ENCODE data around the gene EGFLAM.

DNA sequence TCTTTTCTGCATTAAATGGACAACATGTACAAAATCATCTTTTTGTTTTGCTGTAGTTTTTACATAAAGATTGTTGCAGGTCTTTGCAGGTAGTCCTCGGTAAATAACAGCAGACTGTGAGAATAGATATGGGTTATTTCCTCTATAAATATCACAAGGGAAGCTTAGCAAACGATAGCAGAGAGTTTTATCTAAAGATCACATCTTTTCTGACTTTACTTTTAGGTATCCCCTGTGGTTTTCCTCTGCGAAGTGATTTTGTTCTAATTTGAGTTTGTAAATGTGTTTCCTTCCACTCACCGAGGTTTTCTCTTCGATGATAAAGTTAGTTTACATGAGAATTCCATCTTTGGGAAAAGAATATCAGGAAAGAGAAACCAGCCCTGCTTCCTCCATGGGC lies 109.6 kb downstream of the EGFLAM start:
- TF ChIP-seq, protein P1, sequence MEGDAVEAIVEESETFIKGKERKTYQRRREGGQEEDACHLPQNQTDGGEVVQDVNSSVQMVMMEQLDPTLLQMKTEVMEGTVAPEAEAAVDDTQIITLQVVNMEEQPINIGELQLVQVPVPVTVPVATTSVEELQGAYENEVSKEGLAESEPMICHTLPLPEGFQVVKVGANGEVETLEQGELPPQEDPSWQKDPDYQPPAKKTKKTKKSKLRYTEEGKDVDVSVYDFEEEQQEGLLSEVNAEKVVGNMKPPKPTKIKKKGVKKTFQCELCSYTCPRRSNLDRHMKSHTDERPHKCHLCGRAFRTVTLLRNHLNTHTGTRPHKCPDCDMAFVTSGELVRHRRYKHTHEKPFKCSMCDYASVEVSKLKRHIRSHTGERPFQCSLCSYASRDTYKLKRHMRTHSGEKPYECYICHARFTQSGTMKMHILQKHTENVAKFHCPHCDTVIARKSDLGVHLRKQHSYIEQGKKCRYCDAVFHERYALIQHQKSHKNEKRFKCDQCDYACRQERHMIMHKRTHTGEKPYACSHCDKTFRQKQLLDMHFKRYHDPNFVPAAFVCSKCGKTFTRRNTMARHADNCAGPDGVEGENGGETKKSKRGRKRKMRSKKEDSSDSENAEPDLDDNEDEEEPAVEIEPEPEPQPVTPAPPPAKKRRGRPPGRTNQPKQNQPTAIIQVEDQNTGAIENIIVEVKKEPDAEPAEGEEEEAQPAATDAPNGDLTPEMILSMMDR (IDR thresholded peaks at IDR 0.05; ENCODE audit: poor library complexity), result no peak
- no peak for TF ChIP-seq EZH2phosphoT487 (IDR thresholded peaks at IDR 0.05; ENCODE audit: low read depth, severe bottlenecking, unreplicated experiment)
